Gastroesophageal sphincter (tissue), 3 donors: ENCODE data around the gene PCDHGA9.

ENCODE experiments used
- POLR2A ChIP-seq, 2 donors: fragments of 450-650 bp; IDR thresholded peaks; one replicate each; pipeline ENCODE4 v1.6.1; 2017; ENCODE audit warnings: antibody characterized with exemption in 2 of 2, mild to moderate bottlenecking in 2 of 2, moderate library complexity in 1 of 2
- POLR2AphosphoS5 ChIP-seq: sonication (generic); formaldehyde crosslinking; IDR thresholded peaks from one replicate; pipeline ENCODE4 v1.6.1; 2017; ENCODE audit warnings: antibody characterized with exemption
- TF ChIP-seq, protein P1 (sequence below), 4 experiments: fragments of 200-600 bp in 2 of 4; fragments of 450-650 bp in 2 of 4; sonication (generic) in 1 of 4; IDR thresholded peaks; one replicate each; pipeline ENCODE4 v1.5.1; 2017 to 2019; ENCODE audit warnings: antibody characterized with exemption in 4 of 4, mild to moderate bottlenecking in 2 of 4, moderate library complexity in 2 of 4

DNA sequence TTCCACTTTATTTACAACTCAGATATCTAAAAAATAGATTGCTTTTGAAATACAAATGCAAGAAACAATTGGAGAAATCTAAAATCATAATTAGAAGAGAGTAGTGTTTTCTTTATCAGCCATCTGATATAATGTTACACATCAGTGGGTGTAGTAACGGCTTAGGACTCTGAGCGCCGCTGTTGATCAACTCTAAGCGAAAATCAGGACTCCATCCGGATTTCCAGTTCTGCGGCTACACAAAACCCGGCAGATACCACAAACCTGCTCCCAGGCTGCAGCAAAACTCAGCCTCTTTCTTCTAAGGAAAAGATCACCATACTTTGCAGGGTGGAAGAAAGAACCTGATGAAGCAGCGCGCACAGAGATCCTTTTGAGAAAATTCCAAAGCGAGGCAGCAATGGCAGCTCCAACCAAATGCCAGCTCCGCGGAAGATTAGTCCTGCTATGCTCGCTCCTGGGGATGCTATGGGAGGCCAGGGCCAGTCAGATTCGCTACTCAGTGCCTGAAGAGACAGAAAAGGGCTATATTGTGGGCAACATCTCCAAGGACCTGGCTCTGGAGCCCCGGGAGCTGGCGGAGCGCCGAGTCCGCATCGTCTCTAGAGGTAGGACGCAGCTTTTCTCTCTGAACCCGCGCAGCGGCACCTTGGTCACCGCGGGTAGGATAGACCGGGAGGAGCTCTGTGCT is at the start of gene PCDHGA9:
- TF ChIP-seq POLR2AphosphoS5, result no peak
- TF ChIP-seq, protein P1, sequence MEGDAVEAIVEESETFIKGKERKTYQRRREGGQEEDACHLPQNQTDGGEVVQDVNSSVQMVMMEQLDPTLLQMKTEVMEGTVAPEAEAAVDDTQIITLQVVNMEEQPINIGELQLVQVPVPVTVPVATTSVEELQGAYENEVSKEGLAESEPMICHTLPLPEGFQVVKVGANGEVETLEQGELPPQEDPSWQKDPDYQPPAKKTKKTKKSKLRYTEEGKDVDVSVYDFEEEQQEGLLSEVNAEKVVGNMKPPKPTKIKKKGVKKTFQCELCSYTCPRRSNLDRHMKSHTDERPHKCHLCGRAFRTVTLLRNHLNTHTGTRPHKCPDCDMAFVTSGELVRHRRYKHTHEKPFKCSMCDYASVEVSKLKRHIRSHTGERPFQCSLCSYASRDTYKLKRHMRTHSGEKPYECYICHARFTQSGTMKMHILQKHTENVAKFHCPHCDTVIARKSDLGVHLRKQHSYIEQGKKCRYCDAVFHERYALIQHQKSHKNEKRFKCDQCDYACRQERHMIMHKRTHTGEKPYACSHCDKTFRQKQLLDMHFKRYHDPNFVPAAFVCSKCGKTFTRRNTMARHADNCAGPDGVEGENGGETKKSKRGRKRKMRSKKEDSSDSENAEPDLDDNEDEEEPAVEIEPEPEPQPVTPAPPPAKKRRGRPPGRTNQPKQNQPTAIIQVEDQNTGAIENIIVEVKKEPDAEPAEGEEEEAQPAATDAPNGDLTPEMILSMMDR (IDR thresholded peaks at IDR 0.05), result peak in 1 of 4 experiments; percentile 23
- no peak for TF ChIP-seq POLR2A (IDR thresholded peaks at IDR 0.05)
